Osteoblast (primary cell): ENCODE results near the gene PLCB2. TPM values are rescaled to one million over a fixed set of nuclear protein-coding genes. Genes with fewer than 3 reads are reported as not detected.

Source experiments
- DNase-seq: peaks from one replicate; pipeline ENCODE4 v3.0.0; 2011; ENCODE audit warnings: low spot score, mixed read lengths; ENCODE audit not compliant: insufficient read length; ENCODE audit errors: missing footprints
- H2AFZ ChIP-seq: 2 replicates; pipeline ENCODE4 v1.6.0; 2011; ENCODE audit warnings: mild to moderate bottlenecking, low read length
- H3K27ac ChIP-seq: 2 replicates; pipeline ENCODE4 v1.5.1; 2011; ENCODE audit warnings: mild to moderate bottlenecking, low read depth, low read length, moderate library complexity
- H3K27me3 ChIP-seq: 2 replicates; pipeline ENCODE4 v1.6.0; 2012; ENCODE audit warnings: mild to moderate bottlenecking, control low read depth, inconsistent platforms, low read length, moderate library complexity; ENCODE audit not compliant: insufficient read depth
- H3K36me3 ChIP-seq: 2 replicates; pipeline ENCODE4 v1.5.1; 2011; ENCODE audit warnings: mild to moderate bottlenecking, low read length, control low read depth, moderate library complexity; ENCODE audit not compliant: insufficient read depth
- H3K4me1 ChIP-seq: 2 replicates; pipeline ENCODE4 v1.5.1; 2011; ENCODE audit warnings: mild to moderate bottlenecking, low read length, control low read depth, moderate library complexity; ENCODE audit not compliant: insufficient read depth
- H3K4me2 ChIP-seq: 2 replicates; pipeline ENCODE4 v1.6.0; 2011; ENCODE audit warnings: mild to moderate bottlenecking, low read length; ENCODE audit not compliant: insufficient read depth
- H3K4me3 ChIP-seq: fragments of 200-600 bp; sonication (generic); 3 replicates; pipeline ENCODE4 v1.5.1; 2012; ENCODE audit warnings: mild to moderate bottlenecking, low read length, inconsistent platforms; ENCODE audit not compliant: insufficient read depth
- H3K79me2 ChIP-seq: 2 replicates; pipeline ENCODE4 v1.6.0; 2012; ENCODE audit warnings: mild to moderate bottlenecking, low read length, control low read depth, inconsistent platforms; ENCODE audit not compliant: insufficient read depth
- H3K9me3 ChIP-seq: 2 replicates; pipeline ENCODE4 v1.5.1; 2011; ENCODE audit warnings: low read depth, low read length, control low read depth
- H4K20me1 ChIP-seq: 2 replicates; pipeline ENCODE4 v1.6.0; 2012; ENCODE audit warnings: mild to moderate bottlenecking, low read length, control low read depth; ENCODE audit not compliant: insufficient read depth
- total RNA-seq: library from RNA; depleted of rRNA; stranded (reverse); fragments of >200 nt; gene quantifications from 2 replicates; pipeline ENCODE4 v1.2.3, GENCODE V29; 2012
- TF ChIP-seq, protein P1 (sequence below): IDR thresholded peaks from 2 replicates; pipeline ENCODE4 v1.5.1; 2011; ENCODE audit warnings: mild to moderate bottlenecking, low read depth, low read length, moderate library complexity; ENCODE audit errors: extremely low read depth

Gene PLCB2
- total RNA-seq, 1 donor, result under 0.01 TPM

GRCh38 chr15:40264321-40265153 lies 43.2 kb downstream of the PLCB2 start:
- no peak overlapping the region for H2AFZ ChIP-seq
- no peak overlapping the region for H3K4me3 ChIP-seq
- no peaks in the 10 kb centered on the region for H3K79me2 ChIP-seq
- DNase-seq, result no peak
- no peaks in the 10 kb centered on the region for H3K27me3 ChIP-seq
- no peaks in the 10 kb centered on the region for H4K20me1 ChIP-seq
- TF ChIP-seq, protein P1, sequence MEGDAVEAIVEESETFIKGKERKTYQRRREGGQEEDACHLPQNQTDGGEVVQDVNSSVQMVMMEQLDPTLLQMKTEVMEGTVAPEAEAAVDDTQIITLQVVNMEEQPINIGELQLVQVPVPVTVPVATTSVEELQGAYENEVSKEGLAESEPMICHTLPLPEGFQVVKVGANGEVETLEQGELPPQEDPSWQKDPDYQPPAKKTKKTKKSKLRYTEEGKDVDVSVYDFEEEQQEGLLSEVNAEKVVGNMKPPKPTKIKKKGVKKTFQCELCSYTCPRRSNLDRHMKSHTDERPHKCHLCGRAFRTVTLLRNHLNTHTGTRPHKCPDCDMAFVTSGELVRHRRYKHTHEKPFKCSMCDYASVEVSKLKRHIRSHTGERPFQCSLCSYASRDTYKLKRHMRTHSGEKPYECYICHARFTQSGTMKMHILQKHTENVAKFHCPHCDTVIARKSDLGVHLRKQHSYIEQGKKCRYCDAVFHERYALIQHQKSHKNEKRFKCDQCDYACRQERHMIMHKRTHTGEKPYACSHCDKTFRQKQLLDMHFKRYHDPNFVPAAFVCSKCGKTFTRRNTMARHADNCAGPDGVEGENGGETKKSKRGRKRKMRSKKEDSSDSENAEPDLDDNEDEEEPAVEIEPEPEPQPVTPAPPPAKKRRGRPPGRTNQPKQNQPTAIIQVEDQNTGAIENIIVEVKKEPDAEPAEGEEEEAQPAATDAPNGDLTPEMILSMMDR, result no peak
- H3K36me3 ChIP-seq, result no peaks in the 10 kb centered on the region
- no peaks in the 10 kb centered on the region for H3K9me3 ChIP-seq
- no peak overlapping the region for H3K27ac ChIP-seq
- H3K4me2 ChIP-seq, result no peak overlapping the region
- peaks cover 17% of the 10 kb centered on the region for H3K4me1 ChIP-seq

DNA sequence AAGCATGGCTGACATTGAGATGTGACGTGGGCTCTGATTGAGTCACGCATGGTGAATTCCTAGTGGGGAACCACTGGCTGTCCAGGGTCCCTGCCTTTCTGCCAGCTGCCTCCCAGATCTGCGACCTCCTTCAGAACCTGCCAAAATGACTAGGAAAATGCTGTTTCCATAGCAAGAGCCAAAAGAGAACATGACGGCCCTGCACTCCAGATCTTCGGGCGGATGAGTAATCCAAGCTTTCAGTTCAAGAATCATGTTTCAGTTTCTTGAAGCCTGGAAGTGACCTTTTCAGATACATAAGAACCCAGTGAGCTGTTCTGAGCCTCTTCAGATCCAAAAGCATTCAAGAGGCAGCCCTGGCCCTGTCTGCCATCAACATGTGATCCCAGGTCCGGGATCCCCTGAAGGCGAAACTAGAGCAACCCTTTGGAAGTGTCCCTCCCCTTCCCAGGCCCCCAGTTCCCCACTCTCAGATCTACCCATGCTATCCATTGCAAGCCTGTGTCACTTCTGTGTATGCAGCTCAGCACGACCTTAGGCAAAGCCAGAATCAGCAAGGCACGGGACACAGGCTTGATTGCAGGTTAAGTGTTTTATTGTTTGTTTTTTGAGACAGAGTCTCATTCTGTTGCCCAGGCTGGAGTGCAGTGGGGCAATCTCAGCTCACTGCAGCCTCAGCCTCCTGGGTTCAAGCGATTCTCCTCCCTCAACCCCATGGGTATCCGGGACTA lies 44.5 kb downstream of the PLCB2 start:
- peak overlapping the region; percentile 48 for H3K27ac ChIP-seq
- peak overlapping the region; percentile 81 for H2AFZ ChIP-seq
- no peaks in the 10 kb centered on the region for H3K36me3 ChIP-seq
- H3K9me3 ChIP-seq, result no peaks in the 10 kb centered on the region
- H4K20me1 ChIP-seq, result no peaks in the 10 kb centered on the region
- no peaks in the 10 kb centered on the region for H3K79me2 ChIP-seq
- H3K4me3 ChIP-seq, result peak overlapping the region; percentile 25
- peaks cover 17% of the 10 kb centered on the region for H3K4me1 ChIP-seq
- peak overlapping the region; percentile 60 for H3K4me2 ChIP-seq
- TF ChIP-seq, protein P1, result no peak
- peak; percentile 98 for DNase-seq
- peaks cover 3% of the 10 kb centered on the region for H3K27me3 ChIP-seq

GRCh38 chr15:40259021-40259420 lies 48.7 kb downstream of the PLCB2 start:
- H3K9me3 ChIP-seq, result no peaks in the 10 kb centered on the region
- DNase-seq, result no peak
- no peak overlapping the region for H2AFZ ChIP-seq
- peaks cover 10% of the 10 kb centered on the region for H3K4me1 ChIP-seq
- H4K20me1 ChIP-seq, result no peaks in the 10 kb centered on the region
- H3K4me2 ChIP-seq, result no peak overlapping the region
- H3K4me3 ChIP-seq, result no peak overlapping the region
- TF ChIP-seq, protein P1, result no peak
- no peaks in the 10 kb centered on the region for H3K36me3 ChIP-seq
- H3K27me3 ChIP-seq, result peaks cover 16% of the 10 kb centered on the region
- no peaks in the 10 kb centered on the region for H3K79me2 ChIP-seq
- H3K27ac ChIP-seq, result no peak overlapping the region

DNA sequence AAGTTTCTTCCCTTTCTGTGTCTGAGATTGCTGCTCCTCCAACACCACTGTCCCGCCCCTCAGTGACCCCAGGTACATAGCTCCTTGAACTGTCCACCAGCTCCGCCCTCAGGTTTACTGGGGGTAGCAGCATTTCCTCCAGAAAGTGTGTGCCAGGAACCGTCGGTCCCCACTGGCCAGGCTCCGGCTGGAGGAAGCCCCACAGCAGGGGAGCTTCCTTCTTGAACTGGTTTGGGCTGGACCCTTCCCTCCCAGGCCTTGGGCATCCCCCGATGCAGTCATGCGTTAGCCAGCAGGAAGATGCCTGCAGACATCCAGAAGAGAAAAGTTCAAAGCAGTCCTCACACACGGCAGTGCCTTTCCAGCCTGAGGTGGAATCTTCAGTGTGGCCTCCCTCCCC lies 49.2 kb downstream of the PLCB2 start:
- TF ChIP-seq, protein P1, result no peak
- H3K27ac ChIP-seq, result no peak overlapping the region

More for the DNA sequence above, 49.2 kb downstream of the PLCB2 start:
- Histone ChIP-seq H3K4me3 (no peak overlapping the region), H3K9me3 (no peaks in the 10 kb centered on the region), H3K27me3 (peaks cover 21% of the 10 kb centered on the region), H4K20me1 (no peaks in the 10 kb centered on the region), H3K4me1 (peaks cover 9% of the 10 kb centered on the region), H3K79me2 (no peaks in the 10 kb centered on the region), H3K36me3 (no peaks in the 10 kb centered on the region), H3K4me2 (no peak overlapping the region), H2AFZ (no peak overlapping the region)
- no peak for DNase-seq
